Right ventricle myocardium inferior (tissue), 1 donor: ENCODE results near the gene PITX2. TPM values are rescaled to one million over a fixed set of nuclear protein-coding genes. Genes with fewer than 3 reads are reported as not detected.

Experiments
- ATAC-seq: fragments of 200-7000 bp; cut with Tn5 transposase; one replicate; pipeline ENCODE4 v1.9.1; 2020; ENCODE audit warnings: mild to moderate bottlenecking, moderate library complexity
- DNase-seq: peaks from one replicate; pipeline ENCODE4 v3.0.0; 2021; ENCODE audit errors: missing footprints
- intact Hi-C: fragments of 100-400 bp; cut with DNase I; formaldehyde crosslinking; loops from one replicate; pipeline ENCODE4 v1.11.0; 2022
- long read RNA-seq: library from polyadenylated mRNA; unstranded; transcript quantifications from one replicate; pipeline ENCODE4 v2.0.0, GENCODE V29; 2021
- total RNA-seq: library from RNA; stranded (reverse); fragmentation: NEBNext Ultra II Directional; extraction: Animal tissue kit (Norgen Biotek cat#: 25700); gene quantifications from one replicate; pipeline ENCODE4 v1.2.1, GENCODE V29; 2021
- donor health status: DM: no; HTN: yes; CAD: no; lungs with severe emphysema.

Gene PITX2
- not detected for total RNA-seq
- long read RNA-seq: 0 reads

DNA sequence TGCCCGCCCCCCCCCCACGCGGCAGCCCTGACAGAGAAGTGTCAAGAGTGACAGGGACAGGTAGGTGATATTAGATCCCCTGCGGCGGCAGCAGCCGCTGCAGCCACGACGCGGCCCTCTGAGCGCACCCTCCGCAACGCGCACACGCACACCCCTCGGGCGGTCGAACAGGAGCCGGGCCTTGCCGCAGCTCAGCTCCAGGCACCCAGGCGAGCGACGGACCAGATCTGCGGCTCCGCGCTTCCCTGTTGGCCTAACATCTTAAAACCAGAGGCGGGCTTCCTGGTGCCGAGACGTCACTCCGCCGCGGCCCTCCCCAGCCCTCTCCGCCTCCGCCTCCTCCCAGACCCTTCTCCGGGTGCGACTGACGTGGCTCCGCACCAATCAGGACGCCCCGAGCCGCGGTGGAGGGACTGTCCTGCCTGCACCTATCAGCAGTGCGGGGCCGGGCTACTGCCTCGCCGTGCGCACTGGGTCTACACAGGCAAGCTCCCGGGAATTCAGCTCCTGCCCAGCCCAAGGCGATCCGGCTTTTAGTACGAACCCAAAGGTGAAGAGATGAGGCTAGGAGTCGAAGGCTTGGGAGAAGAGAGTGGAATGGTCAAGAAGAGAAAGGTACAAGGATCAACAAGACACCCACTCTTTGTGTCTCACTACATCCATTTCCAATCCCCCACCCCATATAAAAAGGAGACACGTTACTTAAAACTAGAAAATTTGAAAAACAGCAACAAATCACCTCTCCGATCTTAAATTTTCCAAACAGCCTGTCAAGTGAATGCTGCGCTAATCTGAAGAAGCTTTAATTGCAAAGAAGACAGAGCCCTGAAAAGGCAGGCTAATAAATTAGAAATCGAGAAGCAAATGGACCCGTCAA is at the start of gene PITX2:
TSS of gene PITX2 (minus strand) at position 237 of the 877 bp plus-strand sequence. CDS start 617 bp downstream, outside the sequence.
- intact Hi-C loops: no loop called here
- DNase-seq (peak; percentile 86), ATAC-seq (peak; percentile 92)

DNA sequence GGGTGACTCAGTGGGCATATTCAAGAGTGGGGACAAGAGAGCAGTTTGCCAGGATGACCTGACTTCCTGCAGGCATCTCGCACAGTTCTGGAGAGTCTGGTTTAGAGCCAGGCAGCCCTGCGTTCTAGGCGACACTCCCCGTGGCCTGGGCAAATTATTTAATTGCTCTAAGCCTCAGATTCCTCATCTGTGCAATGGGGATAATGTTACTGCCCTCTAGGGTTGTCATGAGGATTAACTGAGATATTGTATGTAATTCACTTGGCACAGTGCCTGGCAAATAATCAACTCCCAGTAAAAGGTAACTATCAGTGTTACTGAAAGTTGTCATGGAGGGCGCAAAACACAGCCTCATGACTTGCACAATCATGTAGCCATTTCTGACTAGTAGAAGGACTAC is 48.8 kb upstream of the PITX2 start:
- ATAC-seq: no peak
- intact Hi-C loops: no loop called here
- no peak for DNase-seq

DNA sequence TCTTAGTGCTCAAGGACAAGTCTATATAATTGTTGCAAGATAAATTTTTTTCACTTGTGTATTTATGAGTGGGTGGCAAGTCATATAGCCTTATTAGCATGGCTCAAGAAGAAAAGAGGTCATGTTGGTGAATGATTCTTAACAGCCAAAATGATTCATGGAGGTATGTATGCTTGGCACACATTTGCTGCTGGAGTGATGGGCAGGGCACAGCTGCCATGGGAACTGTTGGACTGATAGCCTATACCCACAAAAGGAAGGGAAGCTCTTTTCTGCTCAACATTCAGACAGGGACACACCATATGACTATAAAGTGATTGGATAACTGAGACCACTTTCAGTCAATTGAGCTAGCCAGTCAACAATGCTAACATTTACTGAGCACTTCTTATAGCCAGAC is 46.8 kb upstream of the PITX2 start:
- intact Hi-C loops: no loop called here
- no peak for ATAC-seq

DNA sequence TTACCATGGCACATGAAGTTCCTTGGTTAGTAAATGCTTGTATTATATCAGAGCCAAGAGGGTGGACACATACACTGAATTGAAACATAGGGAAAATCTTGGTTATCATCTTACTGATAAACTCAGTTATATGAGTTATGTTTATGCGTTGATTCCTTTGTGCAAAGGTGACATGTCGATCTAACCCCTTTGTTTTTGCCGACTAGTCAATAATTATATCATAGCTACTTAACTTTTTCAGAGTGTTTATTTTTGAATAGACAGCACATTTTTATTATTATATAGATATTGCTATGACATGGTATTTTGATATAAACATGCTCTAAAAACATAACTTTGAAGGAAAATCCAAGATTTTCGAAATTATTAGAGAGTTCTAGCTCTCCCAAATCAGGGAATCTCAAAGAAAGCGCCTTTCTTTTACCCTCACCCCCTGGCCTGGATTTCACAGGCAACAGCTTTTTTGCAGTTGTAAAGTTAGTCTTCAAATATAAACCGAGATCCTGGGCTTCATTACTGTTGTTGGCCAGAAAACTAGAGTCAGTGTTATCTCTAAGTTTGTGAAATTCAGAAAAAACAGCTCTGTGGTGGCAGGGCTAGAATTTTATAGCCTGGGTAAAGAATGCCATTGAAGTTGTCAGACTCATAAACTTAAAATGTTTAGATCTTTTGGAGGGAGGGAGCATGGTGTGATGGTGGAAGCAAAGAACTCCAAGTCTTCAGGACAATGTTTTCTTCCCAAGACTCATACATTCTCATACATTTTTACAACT is 45.8 kb upstream of the PITX2 start:
- ATAC-seq: no peak
- no peak for DNase-seq
- intact Hi-C loops: no loop called here

More for the DNA sequence above, 46.8 kb upstream of the PITX2 start:
- DNase-seq: no peak

DNA sequence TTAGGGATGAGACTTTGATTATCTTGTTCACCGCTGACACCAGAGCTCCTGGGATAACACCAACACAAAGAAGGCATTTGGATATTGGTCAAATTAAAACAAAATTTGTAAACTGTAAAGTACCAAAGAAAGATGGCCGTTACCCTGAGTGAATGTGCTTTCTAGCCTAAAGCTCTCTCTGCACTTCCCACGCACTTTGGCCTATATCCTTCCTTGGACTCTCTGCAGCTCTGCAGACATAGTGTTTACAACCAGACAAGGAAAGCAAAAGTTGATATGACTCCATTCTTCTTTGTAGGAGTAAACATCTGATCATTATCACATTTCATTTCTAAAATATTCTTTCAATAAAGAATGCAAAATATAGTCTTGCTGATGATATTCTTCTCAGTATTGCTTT is 44.8 kb upstream of the PITX2 start:
- ATAC-seq: no peak
- DNase-seq: no peak
- intact Hi-C loops: no loop called here

DNA sequence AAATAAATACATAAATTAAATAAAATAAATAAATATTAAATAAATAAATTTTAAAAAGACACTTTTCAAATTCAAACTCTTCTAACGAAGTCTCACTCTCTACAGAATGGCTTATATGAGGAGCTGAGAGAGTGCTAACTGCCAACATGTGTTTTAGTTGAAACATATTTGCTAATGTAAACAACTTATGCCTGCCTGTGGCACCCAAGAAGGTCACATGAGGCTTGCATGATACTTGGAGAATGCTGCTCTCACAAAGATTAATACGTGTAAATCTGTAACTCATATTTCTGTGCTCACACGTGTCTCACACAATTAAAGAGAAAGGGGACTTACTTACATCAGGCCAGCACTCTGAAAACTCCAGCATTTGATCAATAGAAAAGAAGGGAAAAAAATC is 43.2 kb upstream of the PITX2 start:
- DNase-seq: no peak
- no peak for ATAC-seq
- intact Hi-C loops: no loop called here

DNA sequence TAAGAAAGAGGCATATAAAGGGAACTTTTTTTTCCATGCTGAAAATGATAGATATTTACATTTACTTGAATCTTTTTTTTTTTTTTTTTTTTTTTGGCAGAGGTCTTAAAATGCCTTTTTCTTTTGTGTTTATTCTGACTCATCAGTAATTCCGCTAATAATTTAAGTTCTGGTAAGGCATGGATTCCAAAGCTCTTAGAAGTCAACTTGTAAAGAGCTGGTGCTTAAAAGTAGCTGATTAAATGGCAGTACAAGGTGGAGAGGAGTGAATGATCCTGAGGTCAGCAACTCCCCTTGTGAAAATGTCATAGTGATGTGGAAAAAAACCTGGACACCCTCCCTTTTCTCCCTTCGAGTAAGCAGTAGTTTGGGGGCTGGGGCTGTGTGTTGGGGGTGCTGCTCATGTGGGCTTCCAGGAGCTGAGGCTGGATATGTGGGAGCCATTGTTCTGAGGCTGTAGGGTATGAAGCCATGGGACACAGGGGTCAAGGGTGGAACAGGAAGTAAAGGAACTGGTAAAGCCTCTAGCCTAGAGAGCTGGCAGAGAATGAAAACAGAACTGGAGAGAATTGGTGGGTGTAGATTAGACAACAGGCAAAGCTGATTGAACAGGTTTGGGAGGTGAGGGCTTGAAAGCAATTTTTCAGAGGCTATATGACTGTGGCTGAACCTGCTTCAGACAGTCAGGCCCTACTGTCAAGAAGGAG is 41.0 kb upstream of the PITX2 start:
- no peak for ATAC-seq
- intact Hi-C loops: no loop called here
- no peak for DNase-seq

DNA sequence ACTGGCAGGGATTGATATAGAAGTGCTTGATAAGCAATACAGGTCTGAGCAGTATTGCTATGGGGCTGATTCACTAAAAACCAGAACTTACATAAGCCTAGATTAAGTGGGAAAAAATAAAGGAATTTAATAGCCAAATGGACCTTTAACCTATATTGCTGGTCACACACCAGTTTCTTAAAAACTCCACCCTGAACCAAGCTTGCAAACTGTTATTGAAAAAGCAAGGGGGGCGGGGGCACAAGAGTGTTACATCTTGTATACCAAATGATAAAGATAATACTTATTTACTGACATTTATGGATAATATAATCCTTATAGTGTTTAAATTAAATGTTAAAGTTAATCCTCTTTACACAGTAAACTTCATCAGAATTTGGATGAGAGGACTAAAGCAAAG is 40.3 kb upstream of the PITX2 start:
- DNase-seq: no peak
- intact Hi-C loops: no loop called here
- ATAC-seq: no peak

DNA sequence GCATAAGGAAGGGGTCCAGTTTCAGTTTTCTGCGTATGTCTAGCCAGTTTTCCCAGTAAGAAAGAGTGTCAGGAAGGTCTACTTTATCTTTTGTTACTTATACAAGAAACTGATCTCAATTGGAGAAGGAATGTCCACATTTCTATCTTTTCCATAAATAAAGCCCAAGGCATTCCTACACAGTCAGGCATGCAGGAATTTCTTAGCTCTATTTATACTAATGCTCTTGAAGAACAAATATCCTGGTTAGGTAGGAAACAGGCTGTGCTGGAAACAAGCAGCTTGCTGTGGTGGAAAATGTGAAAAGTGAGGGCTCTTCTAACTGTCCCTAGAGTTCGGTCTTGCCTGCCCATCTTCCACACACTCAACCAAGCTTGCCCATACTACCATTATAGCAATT is 37.9 kb upstream of the PITX2 start:
- intact Hi-C loops: no loop called here
- ATAC-seq (no peak), DNase-seq (no peak)

DNA sequence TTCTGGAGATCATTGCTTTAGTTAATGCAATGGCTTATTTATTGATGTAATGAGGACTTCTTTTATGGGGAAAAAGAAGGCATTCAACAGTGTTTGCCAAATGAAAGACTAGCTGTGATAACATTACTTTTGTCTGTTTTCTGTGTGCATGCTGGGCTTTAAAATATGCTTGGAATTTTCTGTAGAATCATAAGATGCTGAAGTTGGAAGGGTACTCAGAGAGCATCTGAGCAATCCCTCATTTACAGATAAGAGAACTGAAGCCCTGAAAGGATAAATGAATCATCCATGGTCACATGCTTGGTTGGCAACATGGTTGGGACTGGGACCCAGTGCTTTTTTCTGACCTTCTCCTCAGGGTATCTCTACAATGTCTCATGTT is 31.4 kb upstream of the PITX2 start:
- DNase-seq (no peak), ATAC-seq (no peak)
- intact Hi-C loops: no loop called here

DNA sequence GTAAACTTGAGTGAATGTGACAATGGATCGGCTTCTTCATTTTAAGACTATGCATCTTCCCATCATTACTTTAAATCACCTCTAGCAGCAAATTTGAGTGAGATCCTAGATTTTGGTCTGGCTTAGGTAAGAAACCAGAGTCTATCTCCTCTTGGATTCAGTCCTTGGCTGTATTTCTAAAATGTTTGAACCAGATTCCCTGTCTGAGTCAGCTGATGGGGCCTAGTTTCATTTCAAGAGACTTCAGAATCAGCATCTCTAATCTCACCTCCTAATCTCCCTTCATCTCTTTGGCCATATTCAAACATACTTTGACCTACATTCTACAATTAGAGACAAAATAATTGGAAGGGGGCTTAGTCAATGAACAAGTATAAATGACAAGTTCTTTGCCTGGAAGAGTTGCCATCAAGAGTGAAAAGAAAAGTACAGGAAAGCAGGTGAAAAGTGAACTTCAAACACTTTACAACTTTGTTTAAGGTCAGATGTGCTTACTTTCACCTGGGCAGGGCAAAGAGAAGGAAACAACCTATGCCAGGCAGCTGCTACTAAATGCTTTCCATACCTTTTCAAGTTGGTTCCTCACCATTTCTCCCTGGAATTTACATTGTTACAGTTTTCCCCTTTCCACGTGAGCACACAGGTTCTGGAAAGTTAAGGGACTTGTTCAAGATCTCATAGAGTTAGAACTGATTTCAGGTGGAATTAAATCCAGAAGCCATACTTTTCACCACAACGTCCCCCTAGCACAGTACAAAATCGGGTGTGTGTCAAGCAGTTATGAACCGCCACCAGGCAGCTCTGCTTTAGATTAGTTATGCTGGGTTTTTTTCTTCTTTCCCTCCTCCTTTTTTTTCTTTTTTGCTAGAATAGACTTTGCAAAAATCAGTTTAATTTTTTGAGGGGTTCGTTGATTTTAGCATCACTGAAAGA is 30.7 kb upstream of the PITX2 start:
- ATAC-seq (no peak), DNase-seq (no peak)
- intact Hi-C loops: no loop called here

DNA sequence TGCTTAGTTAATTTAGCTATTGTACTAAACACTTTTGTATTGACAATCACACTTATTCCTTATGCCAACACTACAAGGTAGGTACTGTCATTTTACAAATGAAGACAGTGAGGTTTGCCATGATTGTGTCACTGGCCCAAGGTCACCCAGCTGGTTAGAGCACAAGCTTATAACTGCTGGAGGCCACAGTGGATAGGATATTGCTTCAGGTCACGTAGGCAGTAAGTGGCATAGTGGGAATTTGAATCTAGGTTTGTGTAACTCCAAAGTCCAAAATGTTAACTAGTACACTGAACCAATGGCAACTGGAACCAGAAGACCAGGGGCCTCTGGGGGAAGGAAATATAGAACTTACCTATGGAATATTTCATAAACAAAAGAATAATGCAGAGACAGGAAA is 21.1 kb upstream of the PITX2 start:
- intact Hi-C loops: no loop called here
- DNase-seq (no peak), ATAC-seq (no peak)

DNA sequence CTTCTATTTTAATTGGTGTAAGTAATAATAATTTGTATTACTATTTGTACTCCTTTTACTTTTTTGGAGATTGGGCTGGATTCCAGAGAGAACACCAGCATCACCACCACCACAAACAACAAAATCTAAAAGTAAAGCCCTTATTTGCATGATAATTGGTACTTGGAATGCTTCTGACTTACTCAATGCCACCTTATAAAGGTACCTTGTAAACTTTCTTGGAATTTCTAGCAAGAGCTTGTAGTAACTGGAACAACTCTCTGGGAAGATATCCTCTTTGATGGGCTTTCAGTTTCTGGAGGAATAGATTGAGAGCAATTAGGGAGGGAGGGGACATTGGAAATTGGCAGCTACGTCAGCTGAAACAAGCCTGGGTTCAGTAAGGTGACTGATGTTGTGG is 20.2 kb upstream of the PITX2 start:
- ATAC-seq: no peak
- intact Hi-C loops: no loop called here
- DNase-seq: no peak

DNA sequence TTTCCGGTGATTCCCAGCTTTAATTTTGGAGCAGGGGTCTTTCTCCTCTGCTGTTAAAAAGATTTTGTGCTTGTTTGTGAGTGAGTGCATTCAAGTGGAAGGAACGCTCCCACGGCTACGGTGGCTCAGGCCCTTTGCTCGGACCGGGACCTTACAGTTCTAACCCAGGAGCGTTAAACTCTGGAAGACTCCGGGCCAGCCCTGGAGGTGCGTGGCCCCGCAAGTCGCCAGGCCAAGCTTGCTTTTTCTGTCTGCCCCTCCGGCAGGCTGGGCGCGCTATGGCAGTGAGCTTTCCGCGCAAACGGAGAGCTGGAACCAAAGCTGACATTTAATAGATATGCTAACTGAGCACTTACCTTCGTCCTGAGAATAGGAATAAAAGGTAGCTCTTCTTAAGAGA is 18.3 kb upstream of the PITX2 start:
- intact Hi-C loops: no loop called here
- no peak for DNase-seq

DNA sequence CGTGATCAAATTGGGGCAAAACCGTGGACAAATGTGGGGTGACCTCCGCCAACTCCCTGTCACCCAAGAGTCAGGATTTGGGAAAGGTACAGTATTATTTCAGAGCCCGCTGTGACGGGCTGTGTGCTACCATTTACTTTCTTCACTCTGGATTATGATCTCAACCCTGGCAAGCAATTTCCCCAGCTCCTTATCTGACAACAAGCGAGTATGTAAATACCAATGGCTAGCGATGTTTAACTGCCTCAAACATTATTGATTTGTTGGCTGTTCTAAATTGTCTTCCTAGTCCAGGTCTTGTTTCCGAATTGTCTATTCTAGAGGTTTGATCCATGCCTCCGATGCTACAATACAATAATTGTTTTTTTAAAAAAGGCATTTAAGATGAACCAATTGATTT is 17.7 kb upstream of the PITX2 start:
- intact Hi-C loops: no loop called here
- ATAC-seq: no peak
- DNase-seq: no peak

More for the DNA sequence above, 18.3 kb upstream of the PITX2 start:
- ATAC-seq: no peak

DNA sequence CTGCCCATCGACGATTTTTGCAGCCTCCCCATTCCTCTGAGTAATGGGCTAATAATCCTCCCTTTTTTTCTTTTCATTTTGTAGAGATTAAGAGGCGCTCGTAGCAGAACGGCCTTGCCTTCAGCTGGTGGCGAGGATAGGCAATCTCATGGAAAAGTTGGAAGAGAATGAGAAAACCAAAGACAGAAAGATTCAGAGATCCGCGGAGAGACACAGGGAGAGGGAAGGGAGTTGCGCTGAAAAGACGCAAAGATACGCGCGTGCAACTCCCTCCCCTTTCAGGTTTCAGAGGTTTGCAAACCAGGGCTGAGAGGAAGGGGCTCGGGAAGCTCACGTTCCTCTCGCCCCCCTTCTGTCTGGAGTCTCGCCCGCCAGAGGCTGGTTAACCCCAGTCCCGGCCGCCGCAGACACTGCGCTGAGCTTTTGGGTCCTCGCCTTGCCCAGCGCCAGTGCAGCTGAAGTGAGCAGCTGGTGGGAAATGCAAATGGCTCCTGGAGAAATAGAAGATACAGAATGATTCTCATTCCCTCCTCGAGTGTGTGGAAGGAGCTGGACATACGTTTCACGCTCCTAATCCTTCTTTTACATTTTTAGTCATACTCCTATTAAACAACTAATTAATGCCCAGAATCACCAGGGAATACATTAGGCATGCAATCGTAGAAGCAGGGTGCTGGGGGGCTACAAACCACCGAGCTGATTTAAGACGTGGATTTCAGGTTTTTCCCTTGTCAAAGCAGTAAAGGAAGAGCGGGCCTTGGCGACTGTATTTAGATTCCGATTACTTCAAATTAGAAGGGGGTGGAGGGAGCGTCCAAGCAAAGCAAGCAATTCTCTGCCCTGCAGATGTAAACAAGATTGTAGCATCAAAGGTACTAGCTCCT is 16.6 kb upstream of the PITX2 start:
- ATAC-seq: no peak
- no peak for DNase-seq
- intact Hi-C loops: no loop called here

DNA sequence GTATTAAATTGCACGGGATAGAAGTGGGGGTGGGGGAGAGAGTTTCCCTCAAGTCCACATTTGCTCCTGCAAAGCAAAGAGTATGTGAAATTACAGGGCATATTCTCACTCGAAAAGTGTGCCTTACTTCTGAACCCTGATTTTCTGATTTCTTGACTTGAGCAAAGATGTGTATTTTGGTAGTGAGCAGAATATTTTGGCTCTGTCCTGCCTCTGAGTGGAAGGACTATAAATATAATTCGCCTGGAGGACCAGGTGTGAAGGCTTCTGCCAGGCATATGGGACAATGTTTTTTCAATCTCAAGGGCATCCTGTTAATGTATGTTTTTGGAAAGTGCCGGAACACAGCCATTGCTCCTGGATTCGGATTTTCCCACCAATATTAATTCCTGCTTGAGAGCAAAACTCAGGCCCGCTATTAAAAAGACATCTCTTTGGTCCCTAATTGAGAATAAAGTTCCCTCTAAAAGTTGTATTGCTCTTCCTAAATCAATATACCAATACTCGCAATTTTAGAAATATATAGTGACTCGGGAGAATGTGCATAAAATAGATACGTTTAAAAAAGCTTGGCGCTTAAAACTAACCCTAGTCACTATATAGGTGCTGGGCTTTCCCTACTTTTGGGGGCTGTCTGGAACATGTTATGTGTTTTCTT is 15.3 kb upstream of the PITX2 start:
- no peak for ATAC-seq
- intact Hi-C loops: no loop called here
- no peak for DNase-seq
